ENCODE data around the gene DNAJC13. TPM values are rescaled to one million over a fixed set of nuclear protein-coding genes. Genes with fewer than 3 reads are reported as not detected.

DNAJC13 gene
- total and polyA plus RNA-seq, 2 of the 8 experiments (the other 6 are each of a cell fraction or from before 2014, with no cell fraction given): 7.9 to 28.8 TPM

GRCh38 chr3:132368515-132368914, 48.8 kb upstream of the DNAJC13 start (continued):
- TF ChIP-seq CHD1 (IDR thresholded peaks at IDR 0.05; ENCODE audit: low read depth, low read length) (no peak), POLR2A (IDR thresholded peaks at IDR 0.05; ENCODE audit: control extremely low read depth in 1 of 2, low read depth in 2 of 2, low read length in 2 of 2) (no peak), SUZ12 (IDR thresholded peaks at IDR 0.05; ENCODE audit: low read length) (no peak), SAP30 (IDR thresholded peaks at IDR 0.05; ENCODE audit: insufficient read depth, insufficient replicate concordance, low read length) (no peak), CHD2 (IDR thresholded peaks at IDR 0.05; ENCODE audit: low read length) (no peak), CTBP2 (IDR thresholded peaks at IDR 0.05; ENCODE audit: borderline replicate concordance, insufficient read depth, insufficient read length, low read length) (no peak), SIRT6 (IDR thresholded peaks at IDR 0.05; ENCODE audit: low read length) (no peak), SP2 (IDR thresholded peaks at IDR 0.05; ENCODE audit: low read length) (no peak)
